ENCODE measurements around the gene GFER.

GFER gene

DNA sequence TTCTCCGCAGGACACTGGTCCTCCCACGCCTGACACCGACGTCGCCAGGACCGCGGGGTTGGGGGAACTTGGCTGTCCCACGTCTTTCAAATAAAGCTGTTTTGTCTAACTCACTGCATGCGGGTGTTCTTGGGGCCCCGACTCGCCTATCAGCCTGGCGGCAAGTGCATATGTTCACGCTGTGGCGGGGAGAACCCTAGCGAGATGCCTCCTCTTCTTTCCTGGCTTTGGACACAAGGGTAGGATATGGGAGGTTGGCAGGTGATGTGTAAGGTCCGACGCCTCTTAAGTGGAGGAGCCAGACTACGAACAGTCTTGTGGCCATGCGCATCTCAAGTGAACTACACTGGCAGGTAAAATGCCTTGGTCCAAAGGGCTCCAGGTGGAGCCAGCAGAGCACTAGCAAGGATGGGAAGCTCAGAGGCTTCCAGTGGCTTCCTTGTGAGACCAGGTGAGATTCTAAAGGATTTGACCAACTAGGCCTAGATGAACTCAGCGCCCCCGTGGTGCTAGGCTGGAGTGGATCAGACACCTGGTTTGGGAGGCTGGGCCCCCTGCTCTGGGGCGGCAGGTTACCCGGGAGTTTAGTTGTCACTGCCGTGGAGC lies 18.5 kb upstream of the GFER start:
- peak overlapping the region; percentile 75 to 96 (median 95) for H3K27ac Mint-ChIP-seq
- H3K4me3 Mint-ChIP-seq: peak overlapping the region; percentile 95 to 99 (median 96)
- H3K27me3 Mint-ChIP-seq (ENCODE audit: low read depth): peaks cover 6% of the 10 kb centered on the region
- H3K9me3 Mint-ChIP-seq: no peaks in the 10 kb centered on the region
- peaks cover 23% of the 10 kb centered on the region for H3K4me1 Mint-ChIP-seq
- TF ChIP-seq, protein P1, sequence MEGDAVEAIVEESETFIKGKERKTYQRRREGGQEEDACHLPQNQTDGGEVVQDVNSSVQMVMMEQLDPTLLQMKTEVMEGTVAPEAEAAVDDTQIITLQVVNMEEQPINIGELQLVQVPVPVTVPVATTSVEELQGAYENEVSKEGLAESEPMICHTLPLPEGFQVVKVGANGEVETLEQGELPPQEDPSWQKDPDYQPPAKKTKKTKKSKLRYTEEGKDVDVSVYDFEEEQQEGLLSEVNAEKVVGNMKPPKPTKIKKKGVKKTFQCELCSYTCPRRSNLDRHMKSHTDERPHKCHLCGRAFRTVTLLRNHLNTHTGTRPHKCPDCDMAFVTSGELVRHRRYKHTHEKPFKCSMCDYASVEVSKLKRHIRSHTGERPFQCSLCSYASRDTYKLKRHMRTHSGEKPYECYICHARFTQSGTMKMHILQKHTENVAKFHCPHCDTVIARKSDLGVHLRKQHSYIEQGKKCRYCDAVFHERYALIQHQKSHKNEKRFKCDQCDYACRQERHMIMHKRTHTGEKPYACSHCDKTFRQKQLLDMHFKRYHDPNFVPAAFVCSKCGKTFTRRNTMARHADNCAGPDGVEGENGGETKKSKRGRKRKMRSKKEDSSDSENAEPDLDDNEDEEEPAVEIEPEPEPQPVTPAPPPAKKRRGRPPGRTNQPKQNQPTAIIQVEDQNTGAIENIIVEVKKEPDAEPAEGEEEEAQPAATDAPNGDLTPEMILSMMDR (IDR thresholded peaks at IDR 0.05; ENCODE audit: unreplicated experiment in 3 of 3): no peak
- H3K36me3 Mint-ChIP-seq (ENCODE audit: low read depth): peaks cover 30% of the 10 kb centered on the region

DNA sequence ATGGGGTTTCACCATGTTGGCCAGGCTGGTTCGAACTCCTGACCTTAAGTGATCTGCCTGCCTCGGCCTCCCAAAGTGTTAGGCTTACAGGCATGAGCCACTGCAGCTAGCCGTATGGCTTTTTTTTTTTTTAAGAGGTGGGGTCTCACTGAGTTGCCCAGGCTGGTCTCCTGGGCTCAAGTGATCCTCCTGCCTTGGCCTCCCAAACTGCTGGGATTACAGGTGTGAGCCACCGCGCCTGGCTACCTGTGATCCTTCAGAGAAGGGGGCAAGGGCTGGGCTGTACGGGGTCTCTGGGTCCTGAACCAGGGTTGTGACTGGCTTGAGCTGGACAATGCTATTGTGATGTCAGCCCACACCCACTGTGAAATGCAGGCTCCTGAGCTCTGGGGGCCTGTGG lies 17.5 kb upstream of the GFER start, which contains the start of gene RNF151:
RNF151 (plus strand) TSS at position 397 of the 400 bp plus-strand sequence. CDS start 26 bp downstream, outside the sequence.
- TF ChIP-seq, protein P1 (IDR thresholded peaks at IDR 0.05; ENCODE audit: unreplicated experiment in 3 of 3): no peak
- peaks cover 23% of the 10 kb centered on the region for H3K36me3 Mint-ChIP-seq (ENCODE audit: low read depth)
- peaks cover 1% of the 10 kb centered on the region for H3K27me3 Mint-ChIP-seq (ENCODE audit: low read depth)
- peak within 1 kb of the TSS; percentile 75 to 96 (median 95) for H3K27ac Mint-ChIP-seq
- H3K4me3 Mint-ChIP-seq: peak within 1 kb of the TSS; percentile 95 to 99 (median 96)
- H3K9me3 Mint-ChIP-seq: no peaks in the 10 kb centered on the region
- H3K4me1 Mint-ChIP-seq: peaks cover 16% of the 10 kb centered on the region

DNA sequence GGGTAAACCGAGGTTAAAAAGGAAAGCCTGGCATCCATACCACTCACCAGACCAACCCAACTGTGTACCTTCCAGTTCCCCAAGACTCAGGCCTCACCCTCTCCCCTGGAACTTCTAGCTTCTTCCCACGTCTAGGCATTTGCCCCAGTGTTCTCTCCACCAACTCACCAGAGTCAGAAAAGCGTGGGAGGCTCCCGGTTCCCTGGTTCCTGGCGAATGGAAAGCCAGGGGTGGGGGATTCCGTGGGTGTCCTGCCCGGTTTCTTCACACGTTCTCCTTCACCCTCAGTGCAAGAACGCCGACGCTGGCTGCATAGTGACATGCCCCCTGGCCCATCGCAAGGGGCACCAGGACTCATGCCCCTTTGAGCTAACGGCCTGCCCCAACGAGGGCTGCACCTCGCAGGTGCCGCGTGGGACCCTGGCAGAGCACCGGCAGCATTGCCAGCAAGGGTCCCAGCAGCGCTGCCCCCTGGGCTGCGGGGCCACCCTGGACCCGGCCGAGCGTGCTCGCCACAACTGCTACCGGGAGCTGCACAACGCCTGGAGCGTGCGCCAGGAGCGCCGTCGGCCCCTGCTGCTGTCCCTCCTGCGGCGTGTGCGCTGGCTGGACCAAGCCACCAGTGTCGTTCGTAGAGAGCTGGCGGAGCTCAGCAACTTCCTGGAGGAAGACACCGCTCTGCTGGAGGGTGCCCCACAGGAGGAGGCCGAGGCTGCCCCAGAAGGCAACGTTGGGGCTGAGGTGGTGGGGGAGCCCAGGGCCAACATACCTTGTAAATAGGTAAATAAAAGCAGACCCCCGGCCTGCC lies 15.6 kb upstream of the GFER start:
- H3K4me3 Mint-ChIP-seq: peak overlapping the region; percentile 23 to 78 (median 70)
- H3K4me1 Mint-ChIP-seq: peaks cover 23% of the 10 kb centered on the region
- H3K36me3 Mint-ChIP-seq (ENCODE audit: low read depth): peaks cover 9% of the 10 kb centered on the region
- TF ChIP-seq, protein P1 (IDR thresholded peaks at IDR 0.05; ENCODE audit: unreplicated experiment in 3 of 3): no peak
- no peak overlapping the region for H3K27ac Mint-ChIP-seq
- H3K27me3 Mint-ChIP-seq (ENCODE audit: low read depth): peaks cover 4% of the 10 kb centered on the region
- no peaks in the 10 kb centered on the region for H3K9me3 Mint-ChIP-seq

DNA sequence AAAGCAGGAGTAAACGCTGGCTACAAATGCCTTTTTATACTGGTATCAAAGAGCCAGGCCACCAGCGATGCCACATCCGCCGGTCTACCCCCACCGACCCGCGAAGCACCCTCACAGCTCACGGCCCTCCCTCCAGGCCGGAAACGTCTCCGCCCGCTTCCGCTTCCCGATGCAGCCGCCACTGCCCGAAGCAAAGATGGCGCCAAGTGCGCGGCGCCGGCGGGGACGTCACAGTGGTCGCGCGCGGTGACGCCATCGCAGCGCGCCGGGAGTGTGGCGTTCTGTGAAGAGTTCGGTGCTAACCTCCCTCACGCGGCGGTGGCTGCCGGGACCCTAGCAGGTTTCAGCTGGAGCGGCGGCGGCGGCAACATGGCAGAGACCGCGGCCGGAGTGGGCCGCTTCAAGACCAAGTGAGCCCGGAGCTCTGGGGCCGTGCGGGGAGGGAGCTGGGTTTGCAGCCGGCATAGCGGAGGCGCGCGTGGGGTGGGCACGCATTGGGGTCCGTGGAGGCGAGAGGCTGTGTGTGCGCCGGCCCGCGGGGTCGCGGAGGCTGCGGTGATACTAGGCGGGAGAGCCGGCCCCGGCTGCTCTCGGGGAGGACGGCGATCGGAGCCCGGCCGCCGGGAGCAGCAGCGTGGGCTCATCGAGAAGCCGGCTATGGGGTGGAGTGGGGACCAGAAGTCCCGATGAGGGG lies 12.1 kb upstream of the GFER start, which contains the start of gene TBL3:
TBL3 (plus strand) TSS at position 258 of the 694 bp plus-strand sequence; CDS start at position 370, 112 bp downstream.
- Mint-ChIP-seq H3K4me1 (peaks cover 14% of the 10 kb centered on the region), H3K9me3 (no peaks in the 10 kb centered on the region), H3K27me3 (ENCODE audit: low read depth) (peaks cover 4% of the 10 kb centered on the region), H3K36me3 (ENCODE audit: low read depth) (no peaks in the 10 kb centered on the region), H3K4me3 (peak within 1 kb of the TSS; percentile 95 to 97 (median 96)), H3K27ac (peak within 1 kb of the TSS; percentile 92 to 99 (median 95))
- TF ChIP-seq, protein P1 (IDR thresholded peaks at IDR 0.05; ENCODE audit: unreplicated experiment in 3 of 3): no peak

DNA sequence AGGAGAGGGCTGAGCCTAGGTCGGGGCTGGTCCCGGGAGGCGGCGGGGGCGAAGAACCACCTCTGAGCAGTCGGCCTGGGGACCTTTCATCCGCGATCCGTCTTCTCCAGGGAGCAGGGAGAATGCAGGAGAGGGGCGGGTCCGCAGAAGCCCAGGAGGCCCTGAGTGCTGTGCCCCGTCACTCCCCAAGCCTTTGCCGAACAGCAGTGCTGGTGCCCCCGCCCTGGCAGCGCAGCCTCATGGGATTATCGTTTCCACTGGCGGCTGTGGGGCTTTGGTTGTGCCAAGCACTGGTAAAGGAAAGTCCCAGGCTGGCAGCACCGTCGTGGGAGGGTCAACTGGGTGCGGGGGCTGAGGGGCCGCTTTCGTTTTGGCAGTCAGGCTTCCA lies 11.5 kb upstream of the GFER start:
- Mint-ChIP-seq H3K27me3 (ENCODE audit: low read depth) (peaks cover 6% of the 10 kb centered on the region), H3K4me3 (peak overlapping the region; percentile 95 to 97 (median 96)), H3K9me3 (no peaks in the 10 kb centered on the region), H3K4me1 (peaks cover 14% of the 10 kb centered on the region), H3K27ac (no peak overlapping the region), H3K36me3 (ENCODE audit: low read depth) (peaks cover 2% of the 10 kb centered on the region)
- TF ChIP-seq, protein P1 (IDR thresholded peaks at IDR 0.05; ENCODE audit: unreplicated experiment in 3 of 3): no peak
